Measurements from ENCODE around the gene ZSCAN16. TPM values are rescaled to one million over a fixed set of nuclear protein-coding genes. Genes with fewer than 3 reads are reported as not detected.

ZSCAN16 gene
- polyA plus RNA-seq, 1 donor: 13.1 TPM

DNA sequence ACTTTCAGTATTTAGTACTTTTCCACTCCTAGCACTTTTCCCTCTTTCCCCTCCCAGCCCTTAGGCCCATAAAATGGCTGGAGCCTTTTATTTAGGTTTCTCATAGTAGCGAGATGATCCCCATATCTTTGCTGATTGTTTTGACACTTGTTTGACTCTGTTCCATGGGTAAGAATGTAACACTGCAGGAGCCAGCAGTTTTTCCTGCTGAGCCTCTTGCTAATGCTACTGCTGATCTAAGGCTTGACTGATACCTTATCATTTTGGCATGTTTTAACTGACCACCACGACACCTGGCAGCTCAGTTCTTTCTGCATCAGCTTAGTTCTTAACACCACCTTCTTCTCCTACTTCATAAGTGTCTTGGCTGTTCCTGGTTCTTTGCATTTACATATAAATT is 46.9 kb downstream of the ZSCAN16 start:
- DNase-seq: no peak

DNA sequence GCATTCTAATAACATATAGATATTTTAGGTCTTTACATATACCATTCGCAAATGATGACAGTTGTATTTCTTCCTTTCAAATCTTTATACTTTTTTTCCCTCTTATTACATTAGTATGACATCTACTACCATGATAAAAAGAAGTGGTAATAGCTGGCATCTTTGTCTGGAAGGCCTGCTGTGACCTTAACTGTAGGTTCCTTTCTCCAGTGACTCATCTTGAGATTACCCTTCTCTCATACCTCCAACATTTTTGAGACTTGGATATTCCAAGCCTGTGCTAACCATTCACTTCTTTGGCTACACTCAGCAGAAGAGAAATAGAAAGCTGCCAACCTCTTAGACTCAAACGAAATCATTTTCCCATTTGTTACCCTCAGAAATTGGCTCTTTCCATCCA is 47.6 kb downstream of the ZSCAN16 start:
- no peak for DNase-seq

DNA sequence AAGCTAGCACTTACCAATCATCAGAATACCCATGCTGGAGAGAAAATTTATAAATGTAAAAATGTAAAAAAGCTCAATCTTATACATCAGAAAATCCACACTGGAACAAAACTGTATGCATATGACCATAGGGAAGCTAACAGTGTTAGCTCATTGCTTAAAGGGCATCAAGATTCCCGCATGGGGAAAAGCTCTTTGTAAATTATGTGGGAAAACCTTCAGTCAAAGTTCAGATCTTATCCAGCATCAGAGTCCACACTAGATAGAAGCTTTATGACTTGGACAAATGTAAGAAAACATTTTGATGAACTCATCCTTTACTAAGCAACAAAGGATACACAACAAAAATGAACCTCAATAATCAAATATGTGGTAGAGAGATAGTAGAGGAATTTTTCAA is 52.0 kb downstream of the ZSCAN16 start:
- DNase-seq: no peak

Other genes with a start within 250 kb of the ZSCAN16 start
- gene OR2B2, start 212.2 kb upstream of the ZSCAN16 start, polyA plus RNA-seq (ENCODE audit: insufficient read length): not detected
- not detected for gene OR2B6, start 167.4 kb upstream of the ZSCAN16 start, polyA plus RNA-seq (ENCODE audit: insufficient read length)
- gene ZNF165, start 44.0 kb upstream of the ZSCAN16 start, polyA plus RNA-seq (ENCODE audit: insufficient read length): 4.9 TPM
- 53.5 TPM for gene ZKSCAN8, start 17.3 kb downstream of the ZSCAN16 start, polyA plus RNA-seq (ENCODE audit: insufficient read length)
- gene ZSCAN9, start 100.7 kb downstream of the ZSCAN16 start, polyA plus RNA-seq (ENCODE audit: insufficient read length): 42.1 TPM
- gene ZKSCAN4, start 127.7 kb downstream of the ZSCAN16 start, polyA plus RNA-seq (ENCODE audit: insufficient read length): 11.6 TPM
- gene NKAPL, start 134.7 kb downstream of the ZSCAN16 start, polyA plus RNA-seq (ENCODE audit: insufficient read length): 2.9 TPM
- 47.8 TPM for gene ZSCAN26, start 142.5 kb downstream of the ZSCAN16 start, polyA plus RNA-seq (ENCODE audit: insufficient read length)
- gene PGBD1, start 157.0 kb downstream of the ZSCAN16 start, polyA plus RNA-seq (ENCODE audit: insufficient read length): 13.4 TPM
- 12.0 TPM for gene ZSCAN31, start 211.5 kb downstream of the ZSCAN16 start, polyA plus RNA-seq (ENCODE audit: insufficient read length)
- gene ZKSCAN3, start 225.3 kb downstream of the ZSCAN16 start, polyA plus RNA-seq (ENCODE audit: insufficient read length): 13.1 TPM